Erythroblast (primary cell): ENCODE data around the gene HEXD.

Experiments
- GATA1 ChIP-seq: IDR thresholded peaks from 2 replicates; pipeline ENCODE4 v1.6.1; 2011; ENCODE audit warnings: low read depth, mild to moderate bottlenecking, control low read depth, low read length, moderate library complexity
- POLR2A ChIP-seq: IDR thresholded peaks from 2 replicates; pipeline ENCODE4 v1.6.1; 2011; ENCODE audit warnings: mild to moderate bottlenecking, low read length

DNA sequence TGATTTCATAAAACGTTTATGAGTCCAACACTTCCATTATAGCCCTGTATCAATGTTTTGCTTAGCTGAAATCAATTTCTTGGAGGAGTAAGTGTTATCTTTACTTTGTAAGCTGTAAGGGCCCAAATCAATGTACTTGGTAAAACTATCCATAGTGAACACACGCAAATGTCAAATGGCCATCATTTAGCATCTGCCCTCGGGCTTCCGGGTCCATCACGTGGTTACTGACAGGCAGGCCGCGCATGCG lies 39.7 kb downstream of the HEXD start:
- TF ChIP-seq POLR2A, result no peak
- TF ChIP-seq GATA1, result no peak
